SKM-1 (cell line): ENCODE data around the gene ZCCHC14.
"Not testable (repeated sequence)": the region's sequence is repeated elsewhere in the genome, so short reads cannot be mapped to it uniquely, and the experiment has no call there.

ENCODE experiments used
- DNase-seq: peaks from one replicate; lab custom pipeline; 2025; ENCODE audit not compliant: unreplicated experiment; lab: John Stamatoyannopoulos, UW

The ZCCHC14 gene

DNA sequence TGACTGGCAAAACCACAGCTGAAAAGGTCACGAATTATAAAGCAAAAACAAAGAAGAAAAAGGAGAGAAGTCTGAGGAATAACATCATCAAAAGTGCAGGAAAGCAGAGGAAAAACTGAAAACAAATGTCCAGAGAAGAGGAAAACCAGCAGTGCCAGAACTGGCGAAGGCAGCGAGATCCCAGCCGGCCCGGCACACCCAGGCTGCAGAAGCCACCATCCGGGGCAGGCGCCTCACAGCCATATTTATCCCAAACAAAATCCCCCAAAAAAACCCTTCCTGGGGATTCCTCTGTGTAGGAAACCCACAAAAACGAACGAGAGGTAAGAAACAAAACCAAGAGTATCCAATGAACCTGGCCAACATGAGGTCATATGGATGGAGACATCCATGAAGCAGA is 10.6 kb downstream of the ZCCHC14 start:
- no peak for DNase-seq

DNA sequence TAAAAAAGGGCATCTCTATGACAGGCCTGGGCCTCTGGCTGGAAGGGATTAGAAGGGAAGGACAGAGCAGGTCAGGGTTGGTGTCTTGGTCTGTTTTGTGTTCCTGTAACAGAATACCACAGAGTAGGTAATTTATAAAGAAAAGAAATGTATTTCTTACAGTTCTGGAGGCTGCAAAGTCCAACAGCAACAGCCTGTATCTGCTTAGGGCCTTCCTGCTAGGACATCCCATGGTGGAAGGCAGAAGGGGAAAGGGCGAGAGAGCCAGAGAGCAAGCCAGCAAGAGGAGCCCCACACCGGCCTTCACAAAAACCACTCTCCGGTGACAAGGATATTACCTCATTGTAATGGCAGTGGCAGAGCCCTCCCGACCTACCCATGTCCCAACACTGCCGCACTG is 11.1 kb downstream of the ZCCHC14 start:
- not testable (repeated sequence) for DNase-seq

DNA sequence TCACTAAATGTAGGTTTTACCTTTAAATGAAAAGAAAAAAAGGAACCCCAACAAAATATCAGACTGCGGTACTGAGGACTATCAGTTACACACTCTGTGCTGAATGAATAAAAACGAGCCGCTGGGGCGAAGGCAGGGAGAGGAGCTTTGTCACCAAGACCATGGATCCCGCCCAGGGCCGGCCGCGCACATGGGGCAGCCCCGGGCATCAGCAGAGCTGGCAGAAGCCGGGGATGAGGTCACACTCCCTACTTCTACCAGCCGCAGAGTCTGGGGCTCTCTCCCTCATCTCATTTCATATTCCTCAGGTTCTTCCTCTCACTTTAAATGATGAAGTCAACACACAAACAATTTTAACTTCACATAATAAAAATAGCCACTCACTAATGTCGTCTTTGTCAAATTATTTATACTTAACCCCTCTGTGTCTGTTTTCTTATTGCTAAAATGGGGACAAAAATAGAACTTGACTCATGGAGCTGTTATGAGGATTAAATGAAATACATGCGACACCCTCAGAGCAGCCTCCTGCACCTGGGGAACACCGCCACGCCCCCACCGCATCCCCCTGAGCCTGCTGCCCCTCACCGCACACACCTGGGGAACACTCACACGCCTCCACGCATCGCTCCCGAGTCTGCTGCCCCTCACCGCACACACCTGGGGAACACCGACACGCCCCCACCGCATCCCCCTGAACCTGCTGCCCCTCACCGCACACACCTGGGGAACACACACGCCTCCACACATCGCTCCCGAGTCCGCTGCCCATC is 15.4 kb downstream of the ZCCHC14 start:
- DNase-seq, result not testable (repeated sequence)

- no peak for DNase-seq
Measured at GRCh38 chr16:87474566-87474996, 18.2 kb downstream of the ZCCHC14 start.

DNA sequence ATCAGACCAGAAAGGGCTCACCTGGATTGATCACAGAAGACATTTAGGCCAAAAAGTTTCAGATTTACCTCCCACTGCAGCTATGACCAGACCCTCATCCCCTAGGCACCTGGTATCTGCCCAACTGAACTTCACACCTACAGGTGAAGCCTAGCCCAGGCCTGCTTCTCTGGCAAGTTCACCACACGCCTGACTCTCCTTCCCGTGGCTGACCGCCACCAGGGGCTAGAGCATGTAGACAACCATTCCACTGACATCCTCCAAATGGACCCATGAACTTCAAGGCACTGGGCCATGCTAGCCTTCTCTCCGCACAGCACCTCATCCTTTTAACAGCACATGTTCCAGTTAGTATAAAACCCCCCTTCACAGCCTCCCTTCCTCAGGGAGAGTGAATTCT is 18.8 kb downstream of the ZCCHC14 start:
- no peak for DNase-seq

DNA sequence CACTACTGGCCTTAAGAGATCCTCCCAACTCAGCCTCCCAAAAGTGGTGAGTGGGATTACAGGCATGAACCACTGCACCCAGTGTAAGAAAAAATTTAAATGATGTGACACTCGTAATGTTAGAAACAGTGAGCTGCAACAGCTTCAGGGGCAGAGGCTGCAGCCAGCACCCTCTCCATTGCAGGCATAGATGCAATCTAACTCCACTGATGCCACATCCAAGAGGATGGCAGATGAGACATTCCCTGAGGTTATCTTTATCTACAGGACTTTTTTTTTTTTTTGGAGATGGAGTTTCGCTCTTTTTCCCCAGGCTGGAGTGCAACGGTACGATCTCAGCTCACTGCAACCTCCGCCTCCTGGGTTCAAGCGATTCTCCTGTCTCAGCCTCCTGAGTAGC is 19.9 kb downstream of the ZCCHC14 start:
- no peak for DNase-seq

- no peak for DNase-seq
Measured at GRCh38 chr16:87472142-87472778, 20.6 kb downstream of the ZCCHC14 start.

DNA sequence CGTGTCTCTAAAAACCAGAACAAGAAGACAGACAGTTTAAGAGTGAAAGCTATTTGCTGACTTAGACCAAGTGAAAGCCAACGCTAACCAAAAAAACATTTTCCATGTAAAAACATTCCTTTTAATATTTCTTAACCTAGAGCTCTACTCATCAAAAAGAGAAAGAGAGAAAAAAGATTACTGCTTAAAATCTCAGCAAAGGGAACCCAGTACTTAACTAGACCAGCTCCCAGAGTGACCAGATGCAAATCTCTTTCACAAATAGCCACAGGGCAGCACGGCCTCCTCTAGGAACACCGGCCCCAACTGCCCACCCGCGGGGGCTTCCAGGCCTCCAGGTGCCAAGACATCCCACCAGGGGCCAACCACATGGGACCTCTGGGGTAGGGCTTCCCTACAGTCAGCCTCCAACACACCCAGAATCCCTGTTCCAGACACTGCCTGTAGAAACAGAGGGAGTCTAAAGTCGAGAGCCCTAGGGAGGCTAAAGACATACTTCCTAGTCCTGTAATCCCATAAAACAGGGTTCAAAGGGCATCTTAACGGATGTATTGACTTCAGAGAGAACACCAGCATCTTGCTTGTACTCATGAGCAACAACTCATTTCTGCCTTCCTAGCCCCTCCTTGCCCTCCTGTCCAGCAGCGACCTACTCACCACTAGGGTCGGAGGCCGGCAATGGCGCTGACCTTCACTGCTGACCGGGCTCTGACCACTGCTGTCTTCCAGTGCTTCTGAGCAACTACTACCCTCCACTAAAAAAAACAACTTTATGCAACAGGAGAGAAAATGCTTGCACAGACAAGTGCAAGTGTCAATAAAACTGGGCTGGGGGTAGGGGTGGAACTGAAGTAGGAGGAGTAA is 21.3 kb downstream of the ZCCHC14 start:
- no peak for DNase-seq

DNA sequence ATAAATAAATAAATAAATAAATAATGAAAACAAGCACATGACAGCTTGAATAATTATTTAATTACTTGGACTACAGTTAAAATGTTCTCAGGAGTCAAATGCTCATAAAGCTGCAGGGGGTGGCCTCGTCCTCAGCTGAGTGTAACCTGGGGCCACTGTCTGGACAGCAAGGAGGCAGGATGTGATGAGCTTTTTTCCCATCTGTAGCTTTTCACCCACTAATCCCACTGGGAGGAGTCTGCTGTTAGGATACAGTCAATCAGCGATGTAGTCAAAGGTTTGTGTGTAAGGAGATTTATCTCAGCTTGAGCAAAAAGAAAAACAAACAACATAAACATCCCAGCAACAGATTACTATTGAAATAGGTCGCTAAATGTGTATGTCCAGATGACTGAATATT is 22.5 kb downstream of the ZCCHC14 start:
- no peak for DNase-seq

- no peak for DNase-seq
Measured at GRCh38 chr16:87469169-87469568, 23.7 kb downstream of the ZCCHC14 start.

DNA sequence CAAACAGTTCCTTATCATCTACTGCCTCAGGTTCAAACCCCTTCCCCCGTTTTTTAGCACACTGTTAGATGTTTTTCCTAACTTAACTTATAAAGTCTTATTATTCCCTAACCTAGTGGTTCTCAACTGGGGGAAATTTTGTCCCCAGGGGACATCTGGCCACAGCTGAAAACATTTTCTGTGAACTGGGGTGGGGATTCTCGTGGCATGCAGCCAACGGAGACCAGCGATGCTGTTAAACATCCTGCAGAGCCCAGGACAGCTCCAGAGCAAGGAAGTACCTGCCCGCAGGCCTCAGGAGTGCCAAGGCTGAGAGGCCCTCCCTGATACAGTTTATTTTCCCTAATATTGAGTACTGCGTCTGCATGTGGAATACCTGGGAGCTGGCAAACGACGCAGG is 24.3 kb downstream of the ZCCHC14 start:
- no peak for DNase-seq

DNA sequence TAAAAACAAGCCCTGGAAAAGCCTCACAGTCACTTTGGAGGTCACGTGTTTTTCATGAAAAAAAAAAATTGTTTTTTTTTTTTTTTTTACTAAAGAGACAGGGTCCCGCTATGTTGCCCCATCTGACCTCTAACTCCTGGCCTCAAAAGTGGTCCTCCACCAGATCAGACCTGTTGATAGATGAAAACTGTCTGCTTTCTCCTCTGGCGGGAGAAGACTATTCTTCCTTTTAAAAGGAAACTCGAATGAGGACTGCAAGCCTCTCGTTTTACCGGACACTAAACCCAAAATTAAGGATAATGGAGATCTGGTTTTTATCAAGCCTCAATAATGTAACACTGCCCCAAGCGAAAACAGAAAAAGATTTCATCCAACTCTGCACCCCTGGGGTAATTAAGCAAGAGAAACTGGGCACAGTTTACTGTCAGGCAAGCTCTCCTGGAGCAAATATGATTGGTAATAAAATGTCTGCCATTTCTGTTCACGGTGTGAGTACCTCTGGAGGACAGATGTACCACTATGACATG is 25.8 kb downstream of the ZCCHC14 start:
- DNase-seq, result no peak

DNA sequence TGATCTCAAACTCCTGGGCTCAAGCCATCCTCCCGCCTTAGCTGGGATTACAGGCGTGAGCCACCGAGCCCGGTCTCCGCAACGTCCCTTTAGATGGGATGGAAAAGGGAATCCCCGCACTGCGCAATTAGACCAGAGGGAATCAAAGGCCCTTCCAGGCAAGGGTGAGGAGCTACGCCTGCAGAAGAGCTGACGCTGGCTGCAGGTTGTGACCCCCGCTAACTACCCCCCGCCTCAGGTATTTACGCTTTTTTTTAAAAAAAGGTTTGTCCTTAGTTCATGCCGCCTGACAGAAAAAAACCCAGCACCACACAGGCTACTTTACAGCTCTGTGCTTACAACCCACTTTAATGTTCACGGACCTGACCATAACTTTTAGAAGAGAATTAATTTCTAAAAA is 26.9 kb downstream of the ZCCHC14 start:
- DNase-seq, result no peak

DNA sequence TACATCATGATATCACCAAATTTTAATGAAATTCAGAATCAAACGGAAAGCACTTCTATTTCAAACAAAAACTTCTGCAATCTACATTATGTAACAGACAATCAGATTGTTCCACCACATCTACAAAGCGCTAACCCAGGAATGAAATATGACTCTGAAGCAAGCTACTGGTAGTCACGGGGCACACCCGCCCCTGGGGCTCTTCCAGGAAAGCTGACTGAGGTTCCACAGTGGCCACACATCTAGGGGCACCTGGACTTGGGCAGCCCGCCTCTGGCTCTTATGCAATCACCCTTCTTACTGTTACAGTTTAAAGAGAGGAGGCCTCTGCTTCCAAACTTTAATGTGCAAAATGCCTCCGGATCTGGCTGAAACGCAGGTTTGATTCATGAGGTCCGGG is 27.5 kb downstream of the ZCCHC14 start:
- peak; percentile 5 for DNase-seq

GRCh38 chr16:87464691-87465300 is 28.0 kb downstream of the ZCCHC14 start:
- peak; percentile 14 for DNase-seq

DNA sequence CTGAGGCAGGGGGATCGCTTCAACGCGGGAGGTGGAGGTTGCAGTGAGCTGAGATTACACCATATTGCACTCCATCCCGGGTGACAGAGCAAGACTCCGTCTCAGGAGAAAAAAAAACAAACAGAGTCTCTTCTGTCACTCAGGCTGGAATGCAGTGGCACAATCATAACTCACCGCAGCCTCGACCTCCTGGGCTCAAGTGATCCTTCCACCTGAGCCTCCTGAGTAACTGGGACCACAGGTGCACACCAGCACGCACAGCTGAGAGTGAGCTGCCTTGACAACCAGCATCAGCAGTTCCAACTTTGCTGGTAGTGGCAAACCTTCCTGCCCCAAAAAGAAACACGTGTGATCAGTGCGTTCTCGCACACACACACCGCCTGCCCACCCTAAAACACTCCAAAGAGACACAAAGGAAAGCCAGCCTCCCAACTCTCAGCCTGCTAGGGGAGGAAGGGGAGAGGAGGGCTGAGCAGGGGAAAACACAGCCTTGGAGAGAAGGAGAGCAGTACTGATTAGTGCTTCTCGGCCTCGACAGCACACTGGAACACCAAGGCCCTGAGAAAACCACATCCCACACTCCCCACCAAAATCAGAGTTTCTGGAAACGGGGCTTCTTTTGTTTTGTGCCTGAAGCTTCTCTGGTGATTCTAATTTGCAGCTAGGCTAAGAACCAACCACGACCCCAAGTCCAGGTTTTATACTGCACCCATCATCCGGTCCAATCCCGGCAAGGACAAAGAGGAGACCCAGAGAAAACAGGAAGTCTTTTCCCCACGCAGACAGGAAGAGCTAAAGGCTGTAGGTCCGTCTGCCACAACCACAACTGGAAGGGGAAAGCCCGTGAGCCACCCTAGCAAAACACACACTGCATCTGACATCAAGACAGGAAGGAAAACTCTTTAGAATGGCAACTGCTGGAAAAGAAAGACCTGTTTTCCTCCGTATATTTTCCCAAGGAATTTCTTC is 28.8 kb downstream of the ZCCHC14 start:
- DNase-seq, result peak; percentile 42

GRCh38 chr16:87461466-87461991 is 31.3 kb downstream of the ZCCHC14 start:
- no peak for DNase-seq

- DNase-seq, result no peak
Measured at GRCh38 chr16:87460936-87461335, 31.9 kb downstream of the ZCCHC14 start.

GRCh38 chr16:87459833-87460232 is 33.0 kb downstream of the ZCCHC14 start:
- no peak for DNase-seq

GRCh38 chr16:87459027-87459426 is 33.8 kb downstream of the ZCCHC14 start:
- no peak for DNase-seq
